ENCODE results near the gene RGCC.
"Not testable (repeated sequence)": the region's sequence is repeated elsewhere in the genome, so short reads cannot be mapped to it uniquely, and the experiment has no call there.

The RGCC gene

GRCh38 chr13:41428155-41428554 is 29.2 kb upstream of the RGCC start:
- H3K36me3 ChIP-seq (ENCODE audit: control insufficient read depth in 2 of 2, insufficient read depth in 1 of 2, low read length in 2 of 2), result no peaks in the 10 kb centered on the region
- H3K9me3 ChIP-seq (ENCODE audit: control insufficient read depth, insufficient read depth, low read depth, low read length), result no peaks in the 10 kb centered on the region
- ChIA-PET POLR2A (no interaction called here), CTCF (no interaction called here)
- 0 out of 2 replicates have a peak, but pooled peaks have one; percentile 32 for TF ChIP-seq ZNF202 (tag by site-specific recombination; IDR thresholded peaks at IDR 0.05; ENCODE audit: borderline replicate concordance)
- no peak for TF ChIP-seq ZNF692 (tag by site-specific recombination; IDR thresholded peaks at IDR 0.05)
- no peak for TF ChIP-seq GFI1B (tag by site-specific recombination; IDR thresholded peaks at IDR 0.05)
- TF ChIP-seq ZBTB48 (tag by site-specific recombination; IDR thresholded peaks at IDR 0.05), result no peak
- no peak for TF ChIP-seq ZNF23 (tag by site-specific recombination; IDR thresholded peaks at IDR 0.05; ENCODE audit: borderline replicate concordance)
- no peak overlapping the region for H3K27ac ChIP-seq (ENCODE audit: extremely low read depth, low read depth, low read length)
- no peaks in the 10 kb centered on the region for H3K4me1 ChIP-seq (ENCODE audit: control insufficient read depth, insufficient read depth, low read length)
- no peak overlapping the region for H3K4me3 ChIP-seq (ENCODE audit: low read depth, low read length)

- POLR2A ChIA-PET; H3K27ac ChIP-seq (ENCODE audit: extremely low read depth, low read depth, low read length); CTCF ChIA-PET; H3K4me3 ChIP-seq (ENCODE audit: low read depth, low read length); H3K9me3 ChIP-seq (ENCODE audit: control insufficient read depth, insufficient read depth, low read depth, low read length); H3K4me1 ChIP-seq (ENCODE audit: control insufficient read depth, insufficient read depth, low read length); H3K36me3 ChIP-seq (ENCODE audit: control insufficient read depth in 2 of 2, insufficient read depth in 1 of 2, low read length in 2 of 2): not testable (repeated sequence)
Measured at GRCh38 chr13:41434030-41434429, 23.3 kb upstream of the RGCC start.

GRCh38 chr13:41434831-41435520 is 22.4 kb upstream of the RGCC start:
- ChIA-PET CTCF (no interaction called here), POLR2A (no interaction called here)
- TF ChIP-seq EGR2 (tag by site-specific recombination; IDR thresholded peaks at IDR 0.05; ENCODE audit: low read depth) (no peak), ZNF549 (tag by site-specific recombination; IDR thresholded peaks at IDR 0.05) (no peak), ZBTB20 (tag by site-specific recombination; IDR thresholded peaks at IDR 0.05) (no peak), ZBTB44 (tag by site-specific recombination; IDR thresholded peaks at IDR 0.05) (no peak), ZNF112 (tag by site-specific recombination; IDR thresholded peaks at IDR 0.05) (no peak), ZNF324 (tag by site-specific recombination; IDR thresholded peaks at IDR 0.05) (no peak), ZNF610 (tag by site-specific recombination; IDR thresholded peaks at IDR 0.05; ENCODE audit: borderline replicate concordance) (no peak), ZNF114 (tag by site-specific recombination; IDR thresholded peaks at IDR 0.05) (no peak), GLI2 (tag by site-specific recombination; IDR thresholded peaks at IDR 0.05; ENCODE audit: borderline replicate concordance, low read depth) (no peak), GLIS2 (tag by site-specific recombination; IDR thresholded peaks at IDR 0.05) (no peak), TCF7L2 (IDR thresholded peaks at IDR 0.05; ENCODE audit: borderline replicate concordance, low read depth, low read length) (no peak), ZFP69B (tag by site-specific recombination; IDR thresholded peaks at IDR 0.05) (no peak), KLF8 (tag by site-specific recombination; IDR thresholded peaks at IDR 0.05) (no peak)
- no peaks in the 10 kb centered on the region for H3K9me3 ChIP-seq (ENCODE audit: control insufficient read depth, insufficient read depth, low read depth, low read length)
- H3K4me3 ChIP-seq (ENCODE audit: low read depth, low read length), result no peak overlapping the region
- H3K27ac ChIP-seq (ENCODE audit: extremely low read depth, low read depth, low read length), result no peak overlapping the region
- H3K36me3 ChIP-seq (ENCODE audit: control insufficient read depth in 2 of 2, insufficient read depth in 1 of 2, low read length in 2 of 2), result no peaks in the 10 kb centered on the region
- no peaks in the 10 kb centered on the region for H3K4me1 ChIP-seq (ENCODE audit: control insufficient read depth, insufficient read depth, low read length)

Measured in HEK293 (cell line).